Mammary epithelial cell (primary cell): ENCODE results near the gene NBEAL2.

Experiments used
- CTCF ChIP-seq, 2 donors: IDR thresholded peaks in 1 of 2; conservative IDR thresholded peaks in 1 of 2; 2 replicates each; pipeline ENCODE4 v1.5.1; 2011 to 2012; ENCODE audit warnings: inconsistent platforms in 2 of 2, low read length in 2 of 2, mild to moderate bottlenecking in 2 of 2, control low read depth in 1 of 2, low read depth in 1 of 2; ENCODE audit not compliant: insufficient read depth in 1 of 2; ENCODE audit errors: extremely low read depth in 1 of 2
- EZH2 ChIP-seq: IDR thresholded peaks from 2 replicates; pipeline ENCODE4 v1.6.1; 2012; ENCODE audit warnings: low read length, inconsistent platforms, borderline replicate concordance

DNA sequence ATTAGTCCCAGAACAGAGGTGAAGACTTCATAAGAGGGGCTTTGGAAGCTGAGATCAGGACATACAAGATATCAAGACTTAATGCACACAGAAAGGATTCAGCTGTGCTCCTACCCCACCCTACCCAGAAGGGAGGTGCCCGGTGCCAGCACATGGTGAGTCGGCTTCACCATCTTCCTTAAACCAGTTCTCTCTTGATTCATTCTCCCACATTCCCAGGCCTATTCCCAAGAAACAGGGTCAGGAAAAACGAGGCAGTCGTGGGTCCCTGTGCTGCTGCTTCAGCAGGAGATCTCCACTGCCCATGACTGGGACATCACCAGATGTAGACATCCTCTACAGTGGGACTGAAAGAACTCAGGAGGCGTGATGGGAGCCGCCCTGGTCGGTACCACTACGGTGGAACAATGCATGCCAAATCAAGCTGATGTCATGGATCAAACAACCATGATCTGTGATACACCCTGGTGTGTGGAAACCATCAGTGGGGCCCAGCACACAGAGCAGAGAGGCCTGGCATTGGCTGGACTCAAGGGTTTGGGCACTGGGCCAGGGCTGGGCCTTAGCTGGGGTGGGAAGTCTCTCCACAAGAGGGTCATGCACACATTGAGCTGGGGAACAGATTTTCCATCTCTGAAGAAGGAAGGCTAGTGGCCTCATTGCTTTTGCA, 44.8 kb upstream of the NBEAL2 start:
- no peak for TF ChIP-seq CTCF (conservative IDR thresholded peaks at IDR 0.05 in 1 of 2, IDR thresholded peaks at IDR 0.05 in 1 of 2; ENCODE audit: extremely low read depth in 1 of 2, insufficient read depth in 1 of 2, low read depth in 1 of 2, low read length in 2 of 2)
- TF ChIP-seq EZH2, result no peak
